PC-3 (cell line): Measurements from ENCODE around the gene KANK4. TPM values are rescaled to one million over a fixed set of nuclear protein-coding genes. Genes with fewer than 3 reads are reported as not detected.
"Not testable (repeated sequence)": the region's sequence is repeated elsewhere in the genome, so short reads cannot be mapped to it uniquely, and the experiment has no call there.

Experiments
- ATAC-seq: fragments of 200-7000 bp; cut with Tn5 transposase; 2 replicates; pipeline ENCODE4 v1.9.1; 2020; ENCODE audit warnings: mild to moderate bottlenecking, moderate library complexity
- BruUV-seq: library from RNA; stranded (reverse); fragments of 400-500 nt; replicated peaks from 2 replicates; lab custom pipeline; 2021; lab: Mats Ljungman, UMichigan
- CTCF ChIA-PET: fragments of 300-600 bp; sonication (Branson Sonifier 250); formaldehyde crosslinking; loops from one replicate; lab custom pipeline; 2022; ENCODE audit warnings: antibody characterized with exemption; lab: Charles Lee
- POLR2A ChIA-PET: fragments of 300-600 bp; sonication (Branson Sonifier 250); formaldehyde crosslinking; loops from one replicate; lab custom pipeline; 2022; ENCODE audit warnings: antibody characterized with exemption; ENCODE audit not compliant: unreplicated experiment; lab: Charles Lee
- DNase-seq: peaks from one replicate; pipeline ENCODE4 v3.0.0-alpha.2; 2015
- H2AFZ ChIP-seq: fragments of 300-600 bp; sonication (generic); 2 replicates; pipeline ENCODE4 v1.6.0; 2016; ENCODE audit warnings: antibody characterized with exemption, low read length
- H3F3A ChIP-seq: fragments of 300-600 bp; sonication (generic); one replicate; pipeline ENCODE4 v1.6.0; 2017; ENCODE audit warnings: antibody characterized with exemption, low read length, control low read depth, mild to moderate bottlenecking; ENCODE audit not compliant: unreplicated experiment
- H3K27ac ChIP-seq: fragments of 300-600 bp; sonication (generic); 2 replicates; pipeline ENCODE4 v1.5.1; 2016; ENCODE audit warnings: mild to moderate bottlenecking, low read length
- H3K27me3 ChIP-seq: fragments of 300-600 bp; sonication (generic); 2 replicates; pipeline ENCODE4 v1.6.1; 2016; ENCODE audit warnings: low read length, mixed read lengths
- H3K36me3 ChIP-seq: fragments of 300-600 bp; sonication (generic); 2 replicates; pipeline ENCODE4 v1.6.1; 2016; ENCODE audit warnings: low read depth, mixed run types, low read length, mixed read lengths
- H3K4me1 ChIP-seq: fragments of 300-600 bp; sonication (generic); 2 replicates; pipeline ENCODE4 v1.5.1; 2016; ENCODE audit warnings: low read length; ENCODE audit not compliant: insufficient read depth
- H3K4me2 ChIP-seq: fragments of 300-600 bp; sonication (generic); 2 replicates; pipeline ENCODE4 v1.6.0; 2016; ENCODE audit warnings: low read length
- H3K4me3 ChIP-seq: fragments of 300-600 bp; sonication (generic); 2 replicates; pipeline ENCODE4 v1.5.1; 2016; ENCODE audit warnings: mild to moderate bottlenecking, low read length, mixed read lengths
- H3K79me2 ChIP-seq: fragments of 300-600 bp; sonication (generic); 2 replicates; pipeline ENCODE4 v1.6.1; 2017; ENCODE audit warnings: low read length, mixed read lengths
- H3K9ac ChIP-seq: fragments of 300-600 bp; sonication (generic); 2 replicates; pipeline ENCODE4 v1.6.0; 2016; ENCODE audit warnings: mild to moderate bottlenecking, low read length
- H3K9me2 ChIP-seq: fragments of 300-600 bp; sonication (generic); replicated peaks from 2 replicates; pipeline ENCODE4 v1.6.1; 2016; ENCODE audit warnings: mixed run types, low read length, mixed read lengths
- H3K9me3 ChIP-seq: fragments of 300-600 bp; sonication (generic); 2 replicates; pipeline ENCODE4 v1.6.1; 2016; ENCODE audit warnings: low read length, mixed read lengths
- H4K20me1 ChIP-seq: fragments of 300-600 bp; sonication (generic); 2 replicates; pipeline ENCODE4 v1.6.1; 2016; ENCODE audit warnings: low read length, mixed read lengths
- CTCF ChIP-seq: fragments of 300-600 bp; sonication (generic); conservative IDR thresholded peaks from 2 replicates; pipeline ENCODE4 v1.5.1; 2017; ENCODE audit warnings: antibody characterized with exemption, low read depth, mild to moderate bottlenecking, low read length
- EZH2 ChIP-seq: fragments of 300-600 bp; sonication (generic); IDR thresholded peaks from one replicate; pipeline ENCODE4 v1.6.1; 2017; ENCODE audit warnings: antibody characterized with exemption, mild to moderate bottlenecking, low read length; ENCODE audit not compliant: unreplicated experiment
- EZH2phosphoT487 ChIP-seq: fragments of 300-600 bp; sonication (generic); IDR thresholded peaks from 2 replicates; pipeline ENCODE4 v1.6.1; 2018; ENCODE audit warnings: mild to moderate bottlenecking, antibody characterized with exemption, low read length, borderline replicate concordance
- intact Hi-C: fragments of 100-400 bp; cut with micrococcal nuclease; formaldehyde crosslinking; loops from 2 replicates; pipeline ENCODE4 v1.9.0; 2023
- total RNA-seq: library from RNA; depleted of rRNA; stranded (reverse); fragments of >200 nt; gene quantifications from 2 replicates; pipeline ENCODE4 v1.2.3, GENCODE V29; 2014

Gene KANK4
- total RNA-seq, 1 experiment from 2014 or later: not detected

GRCh38 chr1:62245201-62245600, 74.0 kb downstream of the KANK4 start:
- CTCF ChIA-PET: interaction anchor here (0.6 kb wide), 1 partner anchor 1428 kb away, joined by 11 read pairs; no protein-coding TSS in a partner anchor

GRCh38 chr1:62244380-62244779, 74.9 kb downstream of the KANK4 start:
- peaks cover 15% of the 10 kb centered on the region for H3K4me1 ChIP-seq
- CTCF ChIA-PET: interaction anchor here (0.6 kb wide), 1 partner anchor 75 kb away, joined by 3 read pairs; the partner anchor contains the start of gene KANK4
- intact Hi-C loops, ATAC-seq, H3K9ac ChIP-seq, H4K20me1 ChIP-seq, H3K9me2 ChIP-seq, H2AFZ ChIP-seq, H3K36me3 ChIP-seq, H3F3A ChIP-seq, H3K79me2 ChIP-seq, H3K9me3 ChIP-seq, BruUV-seq, H3K27me3 ChIP-seq, H3K4me3 ChIP-seq, H3K27ac ChIP-seq, H3K4me2 ChIP-seq, POLR2A ChIA-PET, DNase-seq: not testable (repeated sequence)

More at GRCh38 chr1:62245201-62245600, 74.0 kb downstream of the KANK4 start:
- ATAC-seq (peak; percentile 70), DNase-seq (peak; percentile 64)
- H2AFZ ChIP-seq: no peak overlapping the region
- H3K79me2 ChIP-seq: no peaks in the 10 kb centered on the region
- H3K9me2 ChIP-seq: no peaks in the 10 kb centered on the region
- H4K20me1 ChIP-seq: no peaks in the 10 kb centered on the region
- no peaks in the 10 kb centered on the region for H3K36me3 ChIP-seq
- no peak overlapping the region for H3K4me2 ChIP-seq
- H3K9ac ChIP-seq: no peak overlapping the region
- H3K27ac ChIP-seq: no peak overlapping the region
- TF ChIP-seq EZH2 (no peak), CTCF (no peak), EZH2phosphoT487 (no peak)
- H3K9me3 ChIP-seq: no peaks in the 10 kb centered on the region
- intact Hi-C loops: no loop called here
- H3K4me1 ChIP-seq: peaks cover 15% of the 10 kb centered on the region
- no peaks in the 10 kb centered on the region for H3K27me3 ChIP-seq
- no TSS peak for BruUV-seq
- H3F3A ChIP-seq: no peaks in the 10 kb centered on the region
- POLR2A ChIA-PET: interaction anchor here (0.6 kb wide), 1 partner anchor 8 kb away, joined by 24 read pairs; no protein-coding TSS in a partner anchor
- H3K4me3 ChIP-seq: no peak overlapping the region

- Histone ChIP-seq H3F3A (no peaks in the 10 kb centered on the region), H3K9me3 (no peaks in the 10 kb centered on the region), H3K79me2 (no peaks in the 10 kb centered on the region), H3K9ac (no peak overlapping the region), H3K4me3 (no peak overlapping the region), H2AFZ (no peak overlapping the region), H3K27ac (no peak overlapping the region), H3K9me2 (no peaks in the 10 kb centered on the region), H4K20me1 (no peaks in the 10 kb centered on the region), H3K36me3 (no peaks in the 10 kb centered on the region), H3K27me3 (no peaks in the 10 kb centered on the region), H3K4me1 (peaks cover 30% of the 10 kb centered on the region), H3K4me2 (no peak overlapping the region)
- CTCF ChIA-PET: no interaction called here
- no TSS peak for BruUV-seq
- no peak for TF ChIP-seq CTCF
- TF ChIP-seq EZH2phosphoT487: no peak
- no peak for TF ChIP-seq EZH2
- POLR2A ChIA-PET: no interaction called here
- peak; percentile 36; the same call in 1 of the 2 replicates for ATAC-seq
- peak; percentile 35 for DNase-seq
- intact Hi-C loops: no loop called here
Measured at GRCh38 chr1:62241371-62242131, 77.7 kb downstream of the KANK4 start.
